ENCODE data around the gene SH3PXD2B. TPM values are rescaled to one million over a fixed set of nuclear protein-coding genes. Genes with fewer than 3 reads are reported as not detected.
A peak's percentile ranks its signal among the peaks of the same experiment; 100 is the strongest.

The SH3PXD2B gene
- total RNA-seq, 4 donors from 2014 or later: 13.5 to 43.5 (median 28.1) TPM

- no peak overlapping the region for H3K4me3 ChIP-seq (ENCODE audit: low read depth, poor library complexity, severe bottlenecking)
- TF ChIP-seq CTCF (IDR thresholded peaks at IDR 0.05) (no peak), POLR2A (IDR thresholded peaks at IDR 0.05) (no peak)
- 76 to 78% methylated on average over 14 of the region's 14 CpGs for WGBS, 2 donors
- intact Hi-C loops (cut with DNase I; ENCODE audit: low total_unique reads): no loop called here
- DNase-seq (ENCODE audit: low spot score in 2 of 2): peak; percentile 78 to 96
Observed at GRCh38 chr5:172441262-172441751, 13.0 kb downstream of the SH3PXD2B start.

- DNase-seq (ENCODE audit: low spot score in 2 of 2): no peak
- H3K4me3 ChIP-seq (ENCODE audit: low read depth, poor library complexity, severe bottlenecking): no peak overlapping the region
- no peak for TF ChIP-seq CTCF (IDR thresholded peaks at IDR 0.05)
- no peak for TF ChIP-seq POLR2A (IDR thresholded peaks at IDR 0.05)
- WGBS, 2 donors: 91 to 94% methylated on average over 7 of the region's 7 CpGs
- intact Hi-C loops (cut with DNase I; ENCODE audit: low total_unique reads): no loop called here
Observed at GRCh38 chr5:172440486-172440885, 13.8 kb downstream of the SH3PXD2B start.

GRCh38 chr5:172439785-172440477, 14.4 kb downstream of the SH3PXD2B start:
- intact Hi-C loops (cut with DNase I; ENCODE audit: low total_unique reads): no loop called here
- H3K4me3 ChIP-seq (ENCODE audit: low read depth, poor library complexity, severe bottlenecking): no peak overlapping the region
- TF ChIP-seq CTCF (IDR thresholded peaks at IDR 0.05): no peak
- no peak for TF ChIP-seq POLR2A (IDR thresholded peaks at IDR 0.05)
- 56 to 63% methylated on average over 21 of the region's 22 CpGs for WGBS, 2 donors
- no peak for DNase-seq (ENCODE audit: low spot score in 2 of 2)

- 66 to 71% methylated on average over 6 of the region's 6 CpGs for WGBS, 2 donors
- DNase-seq (ENCODE audit: low spot score in 2 of 2): no peak
- TF ChIP-seq CTCF (IDR thresholded peaks at IDR 0.05): no peak
- no peak for TF ChIP-seq POLR2A (IDR thresholded peaks at IDR 0.05)
- intact Hi-C loops (cut with DNase I; ENCODE audit: low total_unique reads): no loop called here
- no peak overlapping the region for H3K4me3 ChIP-seq (ENCODE audit: low read depth, poor library complexity, severe bottlenecking)
Observed at GRCh38 chr5:172438319-172438668, 16.0 kb downstream of the SH3PXD2B start.

GRCh38 chr5:172437445-172438318, 16.6 kb downstream of the SH3PXD2B start:
- no peak for TF ChIP-seq POLR2A (IDR thresholded peaks at IDR 0.05)
- 44 to 49% methylated on average over 14 of the region's 14 CpGs for WGBS, 2 donors
- no peak overlapping the region for H3K4me3 ChIP-seq (ENCODE audit: low read depth, poor library complexity, severe bottlenecking)
- DNase-seq (ENCODE audit: low spot score in 2 of 2): peak; percentile 69 to 95
- intact Hi-C loops (cut with DNase I; ENCODE audit: low total_unique reads): no loop called here

- intact Hi-C loops (cut with DNase I; ENCODE audit: low total_unique reads): no loop called here
- 86 to 87% methylated on average over 9 of the region's 9 CpGs for WGBS, 2 donors
- H3K4me3 ChIP-seq (ENCODE audit: low read depth, poor library complexity, severe bottlenecking): no peak overlapping the region
Observed at GRCh38 chr5:172436879-172437369, 17.4 kb downstream of the SH3PXD2B start.

More at GRCh38 chr5:172436879-172437369, 17.4 kb downstream of the SH3PXD2B start:
- TF ChIP-seq CTCF (IDR thresholded peaks at IDR 0.05) (no peak), POLR2A (IDR thresholded peaks at IDR 0.05) (no peak)
- no peak for DNase-seq (ENCODE audit: low spot score in 2 of 2)

Measured in lower leg skin (tissue), 4 donors.